ENCODE data around the gene DGKI.

DNA sequence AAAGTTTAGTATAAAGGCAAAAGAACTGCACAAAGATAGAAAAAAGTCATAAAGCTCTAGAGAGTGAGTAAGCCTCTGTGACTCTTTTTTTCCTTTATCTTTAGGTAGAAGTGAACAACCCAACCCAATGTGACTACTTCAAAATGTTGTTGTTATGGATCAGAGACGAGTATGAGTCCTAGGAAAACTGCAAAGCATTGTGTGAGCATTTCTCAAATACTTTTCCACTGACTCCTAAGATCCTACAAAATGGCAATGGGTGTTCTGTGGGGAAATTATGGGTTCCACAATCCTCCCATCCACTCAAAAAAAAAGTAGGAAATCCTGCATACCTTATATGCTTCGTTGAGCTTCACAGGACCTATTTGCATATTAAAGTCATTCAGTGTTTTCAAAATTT is 177.1 kb downstream of the DGKI start:
- TF ChIP-seq, protein P1, sequence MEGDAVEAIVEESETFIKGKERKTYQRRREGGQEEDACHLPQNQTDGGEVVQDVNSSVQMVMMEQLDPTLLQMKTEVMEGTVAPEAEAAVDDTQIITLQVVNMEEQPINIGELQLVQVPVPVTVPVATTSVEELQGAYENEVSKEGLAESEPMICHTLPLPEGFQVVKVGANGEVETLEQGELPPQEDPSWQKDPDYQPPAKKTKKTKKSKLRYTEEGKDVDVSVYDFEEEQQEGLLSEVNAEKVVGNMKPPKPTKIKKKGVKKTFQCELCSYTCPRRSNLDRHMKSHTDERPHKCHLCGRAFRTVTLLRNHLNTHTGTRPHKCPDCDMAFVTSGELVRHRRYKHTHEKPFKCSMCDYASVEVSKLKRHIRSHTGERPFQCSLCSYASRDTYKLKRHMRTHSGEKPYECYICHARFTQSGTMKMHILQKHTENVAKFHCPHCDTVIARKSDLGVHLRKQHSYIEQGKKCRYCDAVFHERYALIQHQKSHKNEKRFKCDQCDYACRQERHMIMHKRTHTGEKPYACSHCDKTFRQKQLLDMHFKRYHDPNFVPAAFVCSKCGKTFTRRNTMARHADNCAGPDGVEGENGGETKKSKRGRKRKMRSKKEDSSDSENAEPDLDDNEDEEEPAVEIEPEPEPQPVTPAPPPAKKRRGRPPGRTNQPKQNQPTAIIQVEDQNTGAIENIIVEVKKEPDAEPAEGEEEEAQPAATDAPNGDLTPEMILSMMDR (IDR thresholded peaks at IDR 0.05): no peak
- TF ChIP-seq EP300 (IDR thresholded peaks at IDR 0.05) (no peak), POLR2AphosphoS5 (IDR thresholded peaks at IDR 0.05) (no peak), POLR2A (IDR thresholded peaks at IDR 0.05; ENCODE audit: low read depth) (no peak)
